ENCODE results near the gene DGKI.

- TF ChIP-seq CTCF (IDR thresholded peaks at IDR 0.05) (no peak), POLR2A (IDR thresholded peaks at IDR 0.05) (no peak)
Observed at GRCh38 chr7:137747359-137748031, 99.3 kb downstream of the DGKI start.
